CD14-positive monocyte (primary cell): ENCODE results near the gene MLEC. TPM values are rescaled to one million over a fixed set of nuclear protein-coding genes. Genes with fewer than 3 reads are reported as not detected.

Experiments
- DNase-seq, 3 donors: peaks; one replicate each; pipeline ENCODE4 v3.0.0-alpha.2; 2011 to 2022
- H2AFZ ChIP-seq: 2 replicates; pipeline ENCODE4 v1.6.0; 2012; ENCODE audit warnings: mild to moderate bottlenecking, low read depth, low read length, inconsistent platforms; ENCODE audit not compliant: insufficient read depth, poor library complexity, severe bottlenecking
- H3K27ac ChIP-seq, 2 donors: 1 replicate in 1 of 2; 2 replicates in 1 of 2; pipeline ENCODE4 v1.5.1; 2012 to 2013; ENCODE audit warnings: low read length in 2 of 2, control low read depth in 1 of 2, inconsistent platforms in 1 of 2, low read depth in 1 of 2, mild to moderate bottlenecking in 1 of 2
- H3K27me3 ChIP-seq, 2 donors: one replicate each; pipeline versions ENCODE4 v1.6.0 to v1.6.1; 2011 to 2013; ENCODE audit warnings: low read length in 2 of 2; ENCODE audit not compliant: control insufficient read depth in 2 of 2, insufficient read depth in 2 of 2
- H3K36me3 ChIP-seq, 2 donors: replicated peaks in 1 of 2; 1 replicate in 1 of 2; 2 replicates in 1 of 2; pipeline versions ENCODE4 v1.5.1 to v1.6.1; 2012 to 2013; ENCODE audit warnings: low read length in 2 of 2, control low read depth in 1 of 2, inconsistent platforms in 1 of 2, mild to moderate bottlenecking in 1 of 2; ENCODE audit not compliant: insufficient read depth in 2 of 2, control insufficient read depth in 1 of 2
- H3K4me1 ChIP-seq, 2 donors: 1 replicate in 1 of 2; 2 replicates in 1 of 2; pipeline versions ENCODE4 v1.5.1 to v1.6.1; 2012 to 2013; ENCODE audit warnings: low read length in 2 of 2, control low read depth in 1 of 2, inconsistent platforms in 1 of 2, mild to moderate bottlenecking in 1 of 2, moderate library complexity in 1 of 2; ENCODE audit not compliant: insufficient read depth in 2 of 2, control insufficient read depth in 1 of 2
- H3K4me2 ChIP-seq: replicated peaks from 2 replicates; pipeline ENCODE3; 2012; ENCODE audit warnings: low read length, moderate library complexity, mild to moderate bottlenecking; ENCODE audit not compliant: poor library complexity, severe bottlenecking; ENCODE audit errors: extremely low read depth
- H3K4me3 ChIP-seq, 3 experiments: fragments of 200-600 bp in 1 of 3; sonication (generic) in 1 of 3; replicated peaks in 1 of 3; 1 replicate in 2 of 3; 2 replicates in 1 of 3; pipeline ENCODE4 v1.5.1; 2011 to 2013; ENCODE audit warnings: low read length in 3 of 3, mild to moderate bottlenecking in 3 of 3, control low read depth in 2 of 3, low read depth in 2 of 3, inconsistent platforms in 1 of 3, moderate library complexity in 1 of 3
- H3K79me2 ChIP-seq: 2 replicates; pipeline ENCODE4 v1.6.0; 2012; ENCODE audit warnings: mild to moderate bottlenecking, control low read depth, inconsistent platforms, low read length, moderate library complexity; ENCODE audit not compliant: insufficient read depth
- H3K9ac ChIP-seq: 2 replicates; pipeline ENCODE4 v1.6.0; 2017; ENCODE audit warnings: low read length, mild to moderate bottlenecking; ENCODE audit not compliant: insufficient read depth, poor library complexity, severe bottlenecking
- H3K9me3 ChIP-seq, 2 donors: replicated peaks in 1 of 2; 1 replicate in 1 of 2; 2 replicates in 1 of 2; pipeline versions ENCODE4 v1.5.1 to v1.6.1; 2012 to 2013; ENCODE audit warnings: low read length in 2 of 2, control low read depth in 1 of 2; ENCODE audit not compliant: control insufficient read depth in 1 of 2, insufficient read depth in 1 of 2
- H4K20me1 ChIP-seq: 2 replicates; pipeline ENCODE4 v1.6.0; 2012; ENCODE audit warnings: mild to moderate bottlenecking, low read length, control low read depth, moderate library complexity; ENCODE audit not compliant: insufficient read depth
- H3K27ac Mint-ChIP-seq, 7 donors: one replicate each; pipeline ENCODE4 v1.8.0; 2020; ENCODE audit warnings: mild to moderate bottlenecking in 7 of 7, mixed read lengths in 7 of 7, moderate library complexity in 6 of 7, inconsistent platforms in 2 of 7
- H3K27me3 Mint-ChIP-seq, 3 donors: one replicate each; pipeline ENCODE4 v1.8.0; 2021 to 2022; ENCODE audit warnings: low read depth in 3 of 3, mild to moderate bottlenecking in 3 of 3, mixed read lengths in 3 of 3, moderate library complexity in 3 of 3, inconsistent platforms in 1 of 3
- H3K36me3 Mint-ChIP-seq, 2 donors: one replicate each; pipeline ENCODE4 v1.8.0; 2020; ENCODE audit warnings: mixed read lengths in 2 of 2, inconsistent platforms in 1 of 2, mild to moderate bottlenecking in 1 of 2
- H3K4me1 Mint-ChIP-seq: one replicate; pipeline ENCODE4 v1.8.0; 2020; ENCODE audit warnings: mild to moderate bottlenecking, mixed read lengths
- H3K4me3 Mint-ChIP-seq, 2 donors: one replicate each; pipeline ENCODE4 v1.8.0; 2020; ENCODE audit warnings: mild to moderate bottlenecking in 2 of 2, mixed read lengths in 2 of 2, moderate library complexity in 1 of 2
- H3K9me3 Mint-ChIP-seq, 7 donors: one replicate each; pipeline ENCODE4 v1.8.0; 2020 to 2022; ENCODE audit warnings: mixed read lengths in 7 of 7, mild to moderate bottlenecking in 6 of 7, moderate library complexity in 6 of 7, inconsistent platforms in 2 of 7
- WGBS: methylation state at CpG from one replicate; pipeline ENCODE4 v1.1.5; 2013; ENCODE audit warnings: missing lambda C conversion rate; ENCODE audit not compliant: insufficient coverage; 5-methylcytosine and 5-hydroxymethylcytosine counted together
- intact Hi-C, 2 donors: fragments of 100-400 bp; cut with micrococcal nuclease; formaldehyde crosslinking; loops; one replicate each; pipeline versions ENCODE4 v1.15.0 to v1.15.1; 2023
- polyA plus RNA-seq, 3 donors: library from polyadenylated mRNA; depleted of rRNA in 1 of 3; unstranded in 2 of 3; stranded (reverse) in 1 of 3; fragments of 300-500 nt in 2 of 3; fragments of >200 nt in 1 of 3; fragmentation: Illumina TruSeq in 2 of 3; gene quantifications; 1 replicate in 2 of 3; 2 replicates in 1 of 3; pipeline ENCODE4 v1.2.3, GENCODE V29; 2012 to 2021
- TF ChIP-seq, protein P1 (sequence below): fragments of 200-600 bp; IDR thresholded peaks from one replicate; pipeline ENCODE4 v1.8.0; 2022; ENCODE audit warnings: antibody characterized with exemption, mild to moderate bottlenecking

Gene MLEC
- polyA plus RNA-seq, 3 donors, result 10.9 to 79.5 (median 65.3) TPM

DNA sequence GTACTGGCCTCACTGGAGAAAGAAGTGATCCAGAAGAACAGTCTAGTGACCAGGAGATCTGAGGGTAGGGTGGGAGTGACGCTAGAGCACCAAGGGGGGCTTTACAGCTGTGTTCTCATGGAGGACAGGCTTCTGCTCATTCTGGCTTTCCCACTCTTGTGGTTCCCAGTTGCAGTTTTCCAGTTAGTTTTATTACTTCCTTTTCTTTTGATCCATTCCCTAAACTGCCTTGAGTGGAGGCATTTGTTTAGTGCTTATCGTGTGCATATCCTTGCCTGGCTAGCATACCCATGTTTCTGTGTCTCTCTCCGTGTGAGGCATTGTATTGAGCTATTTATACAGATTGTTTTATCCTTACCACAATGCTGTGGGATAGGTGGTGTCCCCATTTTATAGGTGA, 4.0 kb downstream of the MLEC start:
- peaks cover 81% of the 10 kb centered on the region for H3K79me2 ChIP-seq
- H3K4me2 ChIP-seq, result no peak overlapping the region
- peaks cover 27 to 37% of the 10 kb centered on the region in 2 donors for H3K4me1 ChIP-seq
- peak overlapping the region in 2 of 7 donors; percentile 36 to 45 for H3K27ac Mint-ChIP-seq
- TF ChIP-seq, protein P1, sequence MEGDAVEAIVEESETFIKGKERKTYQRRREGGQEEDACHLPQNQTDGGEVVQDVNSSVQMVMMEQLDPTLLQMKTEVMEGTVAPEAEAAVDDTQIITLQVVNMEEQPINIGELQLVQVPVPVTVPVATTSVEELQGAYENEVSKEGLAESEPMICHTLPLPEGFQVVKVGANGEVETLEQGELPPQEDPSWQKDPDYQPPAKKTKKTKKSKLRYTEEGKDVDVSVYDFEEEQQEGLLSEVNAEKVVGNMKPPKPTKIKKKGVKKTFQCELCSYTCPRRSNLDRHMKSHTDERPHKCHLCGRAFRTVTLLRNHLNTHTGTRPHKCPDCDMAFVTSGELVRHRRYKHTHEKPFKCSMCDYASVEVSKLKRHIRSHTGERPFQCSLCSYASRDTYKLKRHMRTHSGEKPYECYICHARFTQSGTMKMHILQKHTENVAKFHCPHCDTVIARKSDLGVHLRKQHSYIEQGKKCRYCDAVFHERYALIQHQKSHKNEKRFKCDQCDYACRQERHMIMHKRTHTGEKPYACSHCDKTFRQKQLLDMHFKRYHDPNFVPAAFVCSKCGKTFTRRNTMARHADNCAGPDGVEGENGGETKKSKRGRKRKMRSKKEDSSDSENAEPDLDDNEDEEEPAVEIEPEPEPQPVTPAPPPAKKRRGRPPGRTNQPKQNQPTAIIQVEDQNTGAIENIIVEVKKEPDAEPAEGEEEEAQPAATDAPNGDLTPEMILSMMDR, result no peak
- no peak overlapping the region for H3K9ac ChIP-seq
- H3K9me3 Mint-ChIP-seq, result no peaks in the 10 kb centered on the region
- H3K9me3 ChIP-seq, result no peaks in the 10 kb centered on the region
- H3K27me3 ChIP-seq, result no peaks in the 10 kb centered on the region
- peaks cover 32 to 46% of the 10 kb centered on the region in 2 donors for H3K36me3 Mint-ChIP-seq
- intact Hi-C loops, result no loop called here
- H3K27me3 Mint-ChIP-seq, result peaks cover 0 to 2% (median 0%) of the 10 kb centered on the region in 3 donors
- H3K4me3 ChIP-seq, result no peak overlapping the region
- peaks cover 63% of the 10 kb centered on the region for H4K20me1 ChIP-seq
- H3K36me3 ChIP-seq, result peaks cover 27 to 36% of the 10 kb centered on the region in 2 donors
- no peak overlapping the region for H3K4me3 Mint-ChIP-seq
- WGBS, result no CpG with 5 or more reads among the region's 3 CpGs
- no peak for DNase-seq
- peaks cover 43% of the 10 kb centered on the region for H3K4me1 Mint-ChIP-seq
- no peak overlapping the region for H2AFZ ChIP-seq
- peak overlapping the region in 1 of 2 donors; percentile 40 for H3K27ac ChIP-seq

DNA sequence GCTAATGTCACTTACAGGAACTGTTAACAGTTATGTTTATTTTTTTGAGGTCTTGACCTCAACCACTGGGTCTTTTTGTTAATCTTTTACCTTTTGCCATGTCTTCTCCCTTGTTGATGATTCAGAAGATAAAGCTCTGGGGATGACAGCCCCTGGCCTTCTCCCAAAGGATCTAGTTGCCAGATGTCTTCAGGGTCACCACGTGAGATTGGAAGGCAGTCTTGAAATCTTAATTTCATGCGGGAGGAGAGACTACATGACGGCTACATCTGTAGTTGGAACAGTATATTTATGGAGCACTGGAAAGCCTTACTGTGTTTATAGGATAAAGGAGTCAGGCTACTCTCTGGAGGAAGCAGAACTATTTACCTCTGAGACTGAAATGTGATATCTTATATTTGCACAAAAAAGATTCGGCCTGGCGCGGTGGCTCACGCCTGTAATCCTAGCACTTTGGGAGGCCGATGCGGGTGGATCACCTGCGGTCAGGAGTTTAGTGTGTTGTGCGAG, 5.6 kb downstream of the MLEC start:
- no peaks in the 10 kb centered on the region for H3K9me3 ChIP-seq
- H3K36me3 ChIP-seq, result peaks cover 41 to 52% of the 10 kb centered on the region in 2 donors
- H3K4me3 ChIP-seq, result no peak overlapping the region
- DNase-seq, result no peak
- H3K27ac ChIP-seq, result peak overlapping the region in 1 of 2 donors; percentile 2
- 97% methylated on average over 3 of the region's 11 CpGs for WGBS
- H3K4me1 ChIP-seq, result peaks cover 24 to 32% of the 10 kb centered on the region in 2 donors
- Mint-ChIP-seq H3K27ac (peak overlapping the region in 1 of 7 donors; percentile 48), H3K4me1 (peaks cover 43% of the 10 kb centered on the region), H3K4me3 (no peak overlapping the region), H3K27me3 (peaks cover 0 to 2% (median 0%) of the 10 kb centered on the region in 3 donors), H3K36me3 (peaks cover 48 to 62% of the 10 kb centered on the region in 2 donors), H3K9me3 (no peaks in the 10 kb centered on the region)
- no peak overlapping the region for H3K4me2 ChIP-seq
- intact Hi-C loops, result no loop called here
- TF ChIP-seq, protein P1, result no peak
- H3K79me2 ChIP-seq, result peaks cover 77% of the 10 kb centered on the region
- no peak overlapping the region for H3K9ac ChIP-seq
- peaks cover 63% of the 10 kb centered on the region for H4K20me1 ChIP-seq
- H3K27me3 ChIP-seq, result no peaks in the 10 kb centered on the region
- no peak overlapping the region for H2AFZ ChIP-seq
